Hematopoietic multipotent progenitor cell treated with erythropoietin and hydrocortisone succinate and interleukin-3 and kit ligand, for 6 days (in vitro differentiated cells): ENCODE measurements around the gene IQGAP3.

Experiments used
- DNase-seq: peaks from one replicate; pipeline ENCODE4 v3.0.0-alpha.2; 2015

IQGAP3 gene

DNA sequence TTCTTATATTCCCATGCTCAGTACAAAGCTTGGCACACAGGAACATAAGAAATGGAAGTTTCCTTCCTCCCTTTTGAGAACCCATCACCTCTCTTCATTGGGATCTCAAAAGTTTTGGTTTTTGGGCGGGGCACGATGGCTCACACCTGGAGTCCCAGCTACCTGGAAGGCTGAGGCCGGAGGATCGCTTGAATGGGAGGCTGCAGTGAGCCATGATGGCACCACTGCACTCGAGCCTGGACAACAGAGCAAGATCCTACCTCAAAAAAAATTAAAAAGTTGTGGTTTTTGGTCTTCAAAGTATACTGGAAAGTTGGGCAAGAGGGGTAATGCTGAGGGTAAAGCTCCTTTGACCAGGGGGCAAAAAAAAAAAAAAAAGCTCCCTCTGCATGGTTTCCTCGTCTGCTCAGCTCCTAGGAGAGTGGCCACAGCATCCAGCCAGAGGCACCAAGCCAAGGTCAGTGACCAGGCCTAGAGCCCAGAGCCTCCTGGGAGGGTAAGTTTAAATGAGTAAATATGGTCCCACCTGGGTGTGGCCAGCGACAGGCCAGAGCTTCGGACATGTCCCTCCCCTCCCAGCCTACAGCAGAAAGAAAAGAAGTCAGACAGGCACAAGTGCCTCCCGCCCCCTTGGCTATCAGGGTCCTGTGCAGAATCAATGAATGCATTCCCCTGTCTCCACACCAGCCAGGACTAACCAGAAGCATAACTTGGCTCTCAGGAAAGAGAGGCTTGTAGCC is 76.8 kb downstream of the IQGAP3 start:
- no peak for DNase-seq

DNA sequence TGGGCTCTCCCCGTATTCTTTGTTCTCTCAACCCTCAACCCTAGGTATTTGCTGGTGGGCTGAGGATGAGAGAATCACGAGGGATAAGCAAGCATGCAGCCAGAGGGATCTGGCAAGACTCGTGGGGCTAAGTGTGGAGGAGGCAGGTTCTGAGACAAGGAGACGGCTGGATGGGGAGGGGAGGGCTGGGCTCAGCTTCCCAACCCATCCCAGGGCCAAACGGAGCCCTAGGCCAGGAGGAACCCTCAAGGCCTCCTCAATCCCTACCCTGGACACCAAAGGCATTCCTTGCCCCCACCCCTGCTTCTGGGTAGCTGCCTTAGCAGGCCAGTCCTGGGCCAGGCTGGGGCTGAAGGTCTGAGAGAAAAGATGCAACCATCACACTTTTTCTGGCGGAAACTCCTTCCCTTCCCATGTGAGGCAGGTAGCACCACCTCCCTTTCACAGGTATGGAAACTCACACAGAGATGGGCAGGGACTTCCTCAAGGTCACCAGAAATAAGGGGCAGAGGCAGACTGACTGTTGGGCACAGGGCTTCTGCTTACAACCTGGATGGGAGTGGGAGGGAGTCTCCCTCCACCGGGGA is 78.0 kb downstream of the IQGAP3 start:
- no peak for DNase-seq

DNA sequence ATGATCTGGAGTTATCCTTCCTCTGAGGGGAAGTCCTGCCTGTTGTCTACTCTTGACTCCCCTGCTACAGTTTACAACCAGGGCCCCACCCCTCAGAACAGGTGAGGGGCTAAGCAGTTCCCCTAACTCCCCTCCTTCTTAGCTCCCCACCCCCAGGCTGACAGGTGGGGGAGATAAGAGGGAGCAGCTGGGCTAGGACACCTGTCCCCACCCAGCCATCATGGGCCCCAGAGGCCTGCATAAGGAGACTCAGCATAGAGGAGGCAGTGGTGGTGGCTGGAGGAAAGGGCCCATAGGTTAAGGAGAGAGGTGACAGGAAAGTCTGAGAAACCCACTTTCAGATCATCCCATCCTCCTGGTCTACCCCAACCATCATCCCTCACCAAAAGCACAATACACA is 78.6 kb downstream of the IQGAP3 start:
- DNase-seq, result no peak

DNA sequence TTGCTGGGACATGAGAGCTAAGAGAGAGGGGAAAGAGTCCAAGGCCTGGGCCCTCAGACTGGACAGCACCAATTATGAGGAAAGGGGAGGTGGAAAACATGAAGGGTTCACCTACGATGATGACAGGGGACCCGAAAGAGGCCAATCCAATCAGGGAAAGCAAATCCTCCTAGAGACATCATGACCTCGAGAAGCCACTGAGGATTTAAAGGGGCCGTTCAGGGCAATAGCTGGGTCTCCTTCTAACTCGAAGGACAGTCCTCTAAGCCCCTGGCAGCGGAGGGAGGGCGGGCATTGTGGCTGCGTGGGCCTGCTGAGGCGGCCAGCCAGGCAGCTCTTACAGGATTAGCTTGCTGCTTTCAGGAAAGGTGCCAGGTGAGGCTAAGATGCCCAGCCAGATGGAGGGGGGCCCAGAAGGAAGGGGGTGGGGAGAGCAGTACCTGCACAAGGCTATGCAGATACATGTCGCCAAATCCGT is 79.2 kb downstream of the IQGAP3 start:
- DNase-seq, result no peak

DNA sequence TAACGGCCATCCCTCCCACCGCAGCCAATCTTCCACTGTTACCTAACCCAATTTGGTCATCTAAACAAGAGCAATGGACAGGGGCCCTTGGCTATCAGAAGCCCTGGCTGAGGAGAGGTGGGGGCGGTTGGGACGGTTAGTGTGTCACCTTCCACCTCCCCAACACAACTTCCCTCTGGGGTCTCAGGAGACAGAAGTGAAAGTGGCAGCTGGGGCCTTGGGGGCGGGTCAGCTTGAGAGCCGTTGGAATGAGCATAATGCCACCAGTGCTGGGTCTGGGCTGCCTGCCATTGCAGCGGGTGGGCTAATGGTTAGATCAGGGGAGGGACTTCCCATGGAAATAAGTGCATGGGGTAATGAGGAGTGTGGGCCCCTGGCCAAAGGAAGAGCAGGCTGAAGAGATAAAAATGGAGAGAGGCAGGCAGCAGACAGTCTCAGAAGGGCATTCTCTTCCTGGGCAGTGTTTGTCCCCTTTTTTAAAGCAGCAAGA is 79.7 kb downstream of the IQGAP3 start:
- peak; percentile 75 for DNase-seq

DNA sequence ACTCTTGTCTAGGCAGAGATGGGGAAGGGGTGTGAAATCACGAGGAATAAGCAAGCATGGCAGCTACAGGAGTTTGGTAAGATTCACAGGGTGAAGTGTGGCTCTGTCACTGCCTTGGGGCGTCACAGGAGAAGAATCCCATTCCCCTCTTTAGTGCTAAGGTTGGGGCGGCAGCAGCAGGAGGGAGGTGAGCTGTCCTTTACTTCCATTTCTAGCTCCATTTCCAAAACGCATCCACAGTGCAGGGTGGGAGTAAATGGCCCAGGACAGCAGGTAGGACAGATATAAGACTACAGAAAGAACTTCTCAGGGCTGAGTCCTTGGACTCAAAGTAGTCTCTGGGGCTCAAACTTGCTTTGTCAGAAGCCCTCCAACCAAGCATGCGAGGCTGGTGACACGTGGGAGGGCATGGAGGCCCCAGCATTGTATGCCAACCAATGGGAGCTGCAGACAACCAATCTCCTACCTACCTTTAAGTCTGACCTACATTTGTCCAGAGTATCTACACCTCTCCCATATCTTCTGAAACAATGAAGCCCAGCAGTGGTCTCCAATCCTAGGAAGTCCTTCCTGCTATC is 80.3 kb downstream of the IQGAP3 start:
- no peak for DNase-seq

DNA sequence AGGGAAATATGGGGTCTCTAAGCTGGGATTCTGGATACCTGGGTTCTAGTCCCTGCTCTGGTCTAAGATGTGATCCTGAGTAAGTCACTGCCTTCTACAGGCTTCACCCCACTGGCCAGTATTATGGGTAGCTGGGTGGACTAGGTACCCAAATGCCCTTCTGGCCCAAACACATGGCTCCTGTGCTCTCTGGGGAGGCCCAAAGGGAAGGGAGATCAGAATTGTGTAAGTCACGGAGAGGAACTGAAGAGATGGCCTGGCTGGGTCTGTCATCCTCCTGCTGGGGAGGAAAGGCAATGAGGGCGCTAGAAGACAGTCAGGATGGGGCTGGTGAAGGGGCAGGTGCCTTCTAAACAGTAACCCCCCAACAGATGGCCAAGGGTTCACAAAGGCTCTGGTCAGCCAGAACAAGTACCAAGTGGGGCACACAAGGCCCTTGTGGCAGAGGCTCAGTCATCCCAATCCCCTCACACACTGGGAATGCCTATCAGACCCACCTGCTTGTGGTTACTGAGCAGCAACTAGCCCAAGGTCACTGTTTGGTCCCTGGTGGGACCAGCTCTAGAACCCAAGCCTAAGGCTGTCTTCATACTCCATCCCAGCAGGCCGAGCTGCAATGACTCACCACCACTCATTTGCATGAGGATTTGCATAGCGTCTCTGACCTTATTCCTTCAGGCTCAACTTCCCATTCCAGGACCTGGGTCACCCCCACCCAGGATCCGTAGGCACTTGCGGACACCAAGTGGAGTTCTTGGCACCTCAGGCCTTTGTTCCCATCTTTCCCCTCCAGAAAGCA is 81.0 kb downstream of the IQGAP3 start:
- no peak for DNase-seq

DNA sequence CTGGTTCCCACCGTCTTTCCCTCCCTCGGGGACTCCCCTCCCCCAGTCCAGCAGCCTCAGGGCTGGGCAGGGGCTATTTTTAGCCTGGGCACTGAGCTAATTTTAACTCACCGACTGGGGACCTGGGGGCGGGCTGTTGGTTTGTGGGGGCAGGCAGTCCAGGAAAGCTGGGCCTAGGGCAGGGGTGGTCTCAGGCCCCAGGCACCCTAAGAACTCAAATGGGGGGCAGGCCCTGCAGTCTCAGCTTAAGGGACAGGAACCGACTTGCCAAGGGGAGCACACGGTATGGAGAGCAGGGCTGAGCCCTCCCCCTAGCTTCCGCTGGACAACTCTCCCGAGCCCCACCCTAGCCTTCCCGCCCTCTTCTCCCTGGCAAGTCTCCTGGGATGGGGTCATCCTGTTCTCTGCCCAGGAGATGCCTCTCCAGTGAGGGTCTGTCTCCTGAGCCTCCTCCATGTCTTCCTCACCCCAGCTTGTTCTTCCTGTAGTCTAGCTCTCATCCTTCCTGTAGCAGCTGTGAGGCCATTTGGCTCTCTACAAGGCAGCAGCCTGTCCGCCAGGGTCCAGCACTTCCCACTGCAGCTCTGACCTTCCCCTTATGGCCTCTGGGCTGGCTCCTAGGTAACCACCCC is 81.8 kb downstream of the IQGAP3 start:
- DNase-seq, result no peak

DNA sequence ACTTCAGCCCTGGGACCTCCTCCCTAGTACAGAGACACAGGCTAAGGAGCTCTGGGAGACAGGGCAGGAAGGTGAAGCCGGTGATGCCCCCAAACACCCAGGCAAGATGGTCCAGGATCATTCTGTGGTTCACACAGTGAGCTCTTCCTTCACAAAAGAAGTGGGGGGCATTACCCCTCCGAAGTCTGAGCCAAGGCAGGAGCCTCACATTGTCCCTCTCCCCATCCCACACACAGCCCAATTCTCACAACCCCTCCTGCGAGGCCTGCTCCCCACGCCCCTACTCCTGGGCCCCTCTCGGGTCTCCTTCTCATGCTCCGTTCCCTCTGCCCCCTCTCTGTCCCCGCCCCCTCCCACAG is 82.5 kb downstream of the IQGAP3 start:
- no peak for DNase-seq

DNA sequence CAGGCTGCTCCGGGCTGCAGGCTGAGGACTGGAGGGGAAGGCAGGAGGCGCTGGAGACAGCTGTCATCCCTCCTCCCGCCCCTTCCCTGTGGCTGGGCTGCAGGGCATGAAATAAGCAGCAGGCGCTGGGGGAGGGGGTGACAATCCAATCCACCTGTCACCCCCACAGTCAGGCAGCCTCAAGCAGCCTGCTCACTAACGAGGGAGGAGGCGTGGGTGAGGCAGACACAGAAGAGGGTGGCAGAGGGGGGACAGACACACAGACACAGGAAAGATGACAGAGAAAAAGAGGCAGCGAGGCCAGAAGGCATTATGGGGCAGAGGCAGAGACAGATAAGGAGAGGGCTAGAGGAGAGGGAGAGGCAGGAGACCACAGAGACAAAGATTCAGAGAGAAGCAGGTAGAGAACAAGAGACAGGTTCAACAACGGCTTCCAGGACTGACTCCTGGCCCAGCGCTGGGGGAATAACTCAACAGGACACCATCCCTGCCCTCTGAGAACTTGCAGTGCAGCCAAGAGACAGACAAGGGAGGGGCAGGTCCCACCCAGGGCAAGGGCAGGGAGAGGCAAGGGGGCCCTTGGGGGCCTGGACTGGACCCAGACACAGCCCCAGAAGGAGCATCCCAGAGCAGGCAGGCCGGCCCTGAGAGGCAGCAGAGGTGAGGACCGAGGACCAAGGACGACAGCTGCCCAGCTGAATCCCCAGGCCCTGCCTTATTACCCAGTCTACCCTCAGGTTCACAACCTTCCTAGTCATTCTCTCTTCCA is 83.0 kb downstream of the IQGAP3 start:
- DNase-seq, result peak; percentile 82

DNA sequence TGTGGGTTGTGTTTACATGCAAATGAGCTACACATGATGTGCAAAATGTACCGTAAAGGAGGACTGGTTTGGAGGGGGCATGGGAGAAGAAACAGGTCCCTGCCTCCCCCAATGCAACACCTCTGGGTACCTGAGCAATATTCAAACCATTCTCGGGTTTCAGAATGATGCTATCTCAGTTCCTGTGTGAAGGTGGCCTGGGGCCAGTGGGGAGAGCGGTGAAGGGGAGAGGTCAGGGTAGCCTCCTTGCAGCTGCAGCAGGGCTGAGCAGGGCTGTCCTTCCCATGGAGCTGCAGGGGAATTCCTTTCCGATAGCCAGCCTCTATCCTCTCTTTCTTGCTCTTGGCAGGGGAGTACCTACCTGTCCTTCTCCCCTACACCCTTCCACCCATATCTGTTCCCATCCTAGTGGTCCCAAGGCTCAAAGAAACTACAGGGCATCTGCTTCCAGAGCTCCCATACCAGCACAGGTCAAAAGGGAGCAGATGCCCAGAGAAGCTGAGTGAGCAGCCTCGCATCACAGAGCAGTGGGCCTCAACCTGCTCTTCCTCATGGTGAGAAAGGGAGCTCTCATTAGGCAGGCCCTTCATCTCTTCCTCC is 83.7 kb downstream of the IQGAP3 start:
- DNase-seq, result no peak

DNA sequence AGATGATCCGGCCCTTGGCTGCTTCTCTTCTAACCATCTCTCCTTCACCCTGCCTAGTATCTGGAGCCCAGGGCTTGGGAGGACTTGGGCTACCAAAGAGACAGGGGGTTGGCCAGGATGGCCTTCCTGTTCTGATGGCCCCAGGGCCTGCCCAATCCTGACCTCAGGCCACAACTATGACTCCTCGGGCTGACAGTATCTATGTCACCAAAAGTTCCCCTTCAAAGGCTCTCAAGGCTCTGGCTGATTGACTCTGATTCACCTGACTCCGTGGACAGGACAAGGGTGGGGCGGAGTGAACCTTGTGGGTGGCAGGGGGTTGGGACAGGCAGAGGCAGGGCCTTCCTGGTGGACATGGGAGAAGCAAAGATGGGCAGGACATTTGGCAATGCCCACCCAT is 84.5 kb downstream of the IQGAP3 start:
- no peak for DNase-seq

DNA sequence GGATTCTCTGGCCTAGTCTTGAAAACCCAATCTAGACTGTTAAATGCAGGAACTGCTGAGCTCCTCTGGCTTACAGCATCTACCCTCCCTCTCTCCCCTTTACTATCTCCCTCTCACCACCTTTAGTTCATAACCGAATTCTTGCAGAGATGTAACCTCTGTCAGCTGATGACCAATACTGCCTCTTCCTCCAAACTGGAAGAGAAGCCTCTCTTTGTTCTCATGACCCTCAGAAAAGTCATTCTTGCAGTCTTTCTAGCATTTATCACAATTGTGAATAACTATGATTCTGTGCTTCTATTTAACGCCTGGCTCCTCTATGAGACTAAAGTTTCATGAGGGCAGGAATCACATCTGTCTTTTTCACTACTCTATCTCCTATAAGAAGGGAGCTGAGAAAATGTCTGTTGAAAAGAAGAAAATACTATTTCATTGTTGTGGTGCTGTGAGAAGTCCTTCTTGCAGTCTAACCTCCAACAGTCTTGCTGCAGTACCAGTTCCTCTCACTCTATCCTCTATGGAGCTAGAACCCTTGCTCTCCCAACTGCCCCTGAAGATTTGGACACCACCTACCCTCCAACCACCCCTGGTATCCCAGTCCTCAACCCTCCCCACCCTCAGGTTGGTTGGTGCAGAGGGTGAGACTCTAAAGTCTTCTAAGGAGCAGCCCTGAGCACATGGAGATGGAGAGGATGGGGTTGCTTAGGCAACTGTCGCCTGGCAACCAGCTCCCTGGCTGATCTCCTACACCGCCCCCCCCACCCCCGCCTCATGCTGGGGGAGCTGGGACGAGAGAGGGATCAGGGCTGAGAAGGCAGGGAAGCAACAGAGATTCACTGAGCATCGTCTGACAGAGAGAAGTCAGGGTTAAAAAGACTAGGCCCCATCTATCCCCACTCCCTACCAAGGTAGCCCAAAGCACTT is 85.7 kb downstream of the IQGAP3 start:
- DNase-seq, result no peak

DNA sequence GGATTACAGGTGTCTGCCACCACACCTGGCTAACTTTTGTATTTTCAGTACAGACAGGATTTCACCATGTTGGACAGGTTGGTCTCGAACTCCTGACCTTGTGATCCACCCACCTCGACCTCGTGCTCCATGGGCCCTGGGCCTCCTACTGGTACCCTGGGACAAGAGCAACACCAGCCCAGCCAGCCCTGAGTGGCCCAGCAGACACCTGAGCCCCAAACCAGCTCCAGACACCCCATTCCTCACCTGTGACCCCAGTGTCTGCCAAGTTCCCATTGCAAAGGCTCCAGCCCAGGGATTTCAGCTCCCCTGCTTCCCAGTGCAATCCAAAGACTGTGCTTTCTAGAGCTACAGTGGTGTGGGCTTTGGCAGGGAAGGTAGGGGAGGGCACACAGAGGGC is 86.4 kb downstream of the IQGAP3 start:
- DNase-seq, result no peak

DNA sequence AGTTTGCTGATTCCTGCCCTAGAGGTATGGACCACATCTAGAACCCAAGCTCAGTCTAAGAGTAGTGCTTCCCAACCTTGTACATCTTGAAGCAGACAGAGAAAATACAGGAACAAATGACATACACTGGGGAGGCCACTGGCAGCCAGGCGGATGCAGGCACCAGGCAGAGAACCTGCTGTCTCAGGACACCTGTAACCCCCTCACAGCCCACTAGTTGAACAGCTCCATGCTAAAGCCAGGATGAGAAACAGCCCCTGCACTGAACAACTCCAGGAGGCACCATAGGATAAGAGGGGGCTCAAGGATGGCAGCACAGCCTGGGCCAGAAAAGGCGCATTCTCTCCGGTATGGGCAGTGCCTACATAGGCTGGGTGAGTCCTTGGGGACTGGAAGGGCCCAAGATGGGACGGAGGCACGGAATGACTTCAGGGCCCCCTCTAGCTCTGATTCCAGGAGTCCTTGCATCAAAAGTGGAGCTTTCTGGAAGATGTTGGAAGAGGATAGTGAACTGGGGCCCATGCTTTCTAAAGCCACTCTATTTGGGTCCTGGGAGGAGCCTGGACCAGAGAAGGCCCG is 87.8 kb downstream of the IQGAP3 start:
- no peak for DNase-seq

DNA sequence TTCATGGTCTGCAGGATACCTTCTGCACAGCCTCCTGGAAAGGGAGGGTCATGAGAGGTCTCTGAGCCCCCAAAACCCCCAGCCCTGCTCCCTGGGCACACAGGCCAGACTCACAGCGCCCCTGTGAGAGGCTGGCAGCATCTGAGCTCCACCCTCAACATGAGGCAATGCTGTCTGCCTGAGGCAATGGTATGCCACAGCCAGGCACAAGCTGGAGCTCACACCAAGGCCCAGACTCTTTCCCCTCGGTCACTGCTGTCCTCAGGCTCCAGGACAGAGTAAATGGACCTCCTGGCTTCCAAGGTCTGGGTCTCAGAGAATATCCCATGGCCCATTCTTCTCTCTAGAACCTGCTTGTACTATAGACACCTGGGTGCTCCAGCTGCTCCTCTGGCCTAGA is 89.0 kb downstream of the IQGAP3 start:
- no peak for DNase-seq

DNA sequence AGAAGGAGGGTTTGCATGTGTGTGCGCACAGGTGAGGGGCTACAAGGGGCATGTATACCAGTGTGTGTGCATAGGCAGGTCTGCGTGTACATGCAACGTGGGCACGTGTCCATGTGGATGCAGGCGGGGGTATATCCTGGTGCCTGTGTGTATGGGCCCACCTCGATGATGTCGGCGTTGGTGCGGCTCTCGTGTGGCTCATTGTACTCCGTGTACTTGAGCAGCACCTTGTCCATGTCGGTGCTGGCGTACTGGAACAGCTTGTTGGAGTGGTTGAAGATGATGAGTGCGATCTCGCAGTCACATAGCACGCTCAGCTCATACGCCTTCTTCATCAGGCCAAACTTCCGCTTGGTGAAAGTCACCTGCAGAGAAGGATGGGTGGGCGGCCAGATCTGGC is 90.1 kb downstream of the IQGAP3 start:
- no peak for DNase-seq

DNA sequence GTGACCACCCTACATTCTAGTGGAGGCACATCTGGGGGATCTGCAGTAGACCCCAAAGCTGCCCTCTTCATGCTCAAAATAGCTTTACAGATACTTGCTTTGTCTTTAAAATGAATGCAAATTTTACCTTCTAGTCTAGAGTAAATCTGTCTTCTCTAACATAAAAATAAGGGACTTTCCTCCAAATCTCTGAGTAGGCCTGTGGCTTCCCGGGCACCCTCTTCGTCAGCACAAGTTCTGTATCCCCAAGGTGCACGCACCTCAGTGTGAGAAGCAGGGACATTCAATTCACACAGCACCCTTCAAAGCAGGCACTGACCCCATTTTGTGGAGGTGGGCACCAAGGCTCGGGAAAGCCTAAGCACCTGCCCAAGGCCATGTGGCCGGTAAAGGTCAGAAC is 90.8 kb downstream of the IQGAP3 start:
- DNase-seq, result no peak

DNA sequence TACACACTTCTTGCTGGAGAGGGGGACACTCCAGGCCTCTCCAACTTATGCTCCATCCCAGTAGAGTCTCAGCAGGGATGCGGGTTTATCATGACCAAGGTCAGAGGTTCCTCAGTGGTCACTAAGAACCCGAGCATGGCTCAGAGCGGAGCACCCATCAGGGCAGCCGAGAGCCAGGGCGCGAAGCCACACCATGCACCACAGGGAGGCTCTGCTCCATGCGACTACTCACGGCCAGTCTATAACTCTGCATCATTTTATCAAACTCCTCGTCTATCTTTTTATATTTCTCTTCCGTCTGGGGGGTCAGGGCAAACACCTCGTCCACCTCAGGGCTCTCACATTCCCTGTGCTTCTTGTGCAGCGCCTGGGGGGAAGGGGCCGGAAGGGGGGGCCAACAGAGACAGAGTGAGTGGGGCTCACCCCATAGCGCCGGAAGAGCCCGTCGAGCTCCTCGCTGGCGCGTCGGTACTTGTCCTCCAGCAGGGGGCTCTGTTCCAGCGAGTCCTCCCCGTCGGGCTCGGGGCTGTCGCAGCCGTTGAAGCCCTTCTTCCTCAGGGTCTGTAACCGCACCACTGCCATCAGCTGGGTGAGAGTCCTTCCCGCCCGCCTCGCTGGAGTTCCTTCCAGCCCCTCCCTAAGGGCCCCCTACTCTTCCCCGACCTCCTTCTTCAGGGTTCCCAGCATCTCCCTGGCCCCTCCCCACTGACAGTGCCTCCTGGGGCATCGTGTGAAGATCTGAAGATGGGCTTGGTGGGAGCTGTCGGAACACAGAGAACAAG is 91.8 kb downstream of the IQGAP3 start:
- DNase-seq, result peak; percentile 75

DNA sequence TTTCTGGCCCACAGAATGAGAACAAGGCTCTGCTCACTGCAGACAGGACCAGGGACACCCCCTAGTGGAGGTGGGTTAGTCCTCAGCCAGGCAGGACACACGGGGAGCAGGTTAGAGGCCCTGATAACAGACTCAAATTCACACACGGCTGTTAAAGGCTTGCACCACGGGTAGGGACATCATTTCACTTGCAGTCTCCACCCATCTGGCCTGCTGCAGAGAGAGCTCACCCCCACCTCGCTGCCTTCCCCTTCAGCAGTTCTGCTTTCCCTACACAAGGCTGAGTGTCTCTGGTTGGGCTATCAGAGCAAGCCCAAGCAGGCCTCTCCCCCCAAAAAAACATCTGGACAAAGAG is 92.4 kb downstream of the IQGAP3 start:
- DNase-seq, result peak; percentile 63
